ENCODE data around the gene AIP.
A peak's percentile ranks its signal among the peaks of the same experiment; 100 is the strongest.
"Not testable (repeated sequence)": the region's sequence is repeated elsewhere in the genome, so short reads cannot be mapped to it uniquely, and the experiment has no call there.

AIP gene

DNA sequence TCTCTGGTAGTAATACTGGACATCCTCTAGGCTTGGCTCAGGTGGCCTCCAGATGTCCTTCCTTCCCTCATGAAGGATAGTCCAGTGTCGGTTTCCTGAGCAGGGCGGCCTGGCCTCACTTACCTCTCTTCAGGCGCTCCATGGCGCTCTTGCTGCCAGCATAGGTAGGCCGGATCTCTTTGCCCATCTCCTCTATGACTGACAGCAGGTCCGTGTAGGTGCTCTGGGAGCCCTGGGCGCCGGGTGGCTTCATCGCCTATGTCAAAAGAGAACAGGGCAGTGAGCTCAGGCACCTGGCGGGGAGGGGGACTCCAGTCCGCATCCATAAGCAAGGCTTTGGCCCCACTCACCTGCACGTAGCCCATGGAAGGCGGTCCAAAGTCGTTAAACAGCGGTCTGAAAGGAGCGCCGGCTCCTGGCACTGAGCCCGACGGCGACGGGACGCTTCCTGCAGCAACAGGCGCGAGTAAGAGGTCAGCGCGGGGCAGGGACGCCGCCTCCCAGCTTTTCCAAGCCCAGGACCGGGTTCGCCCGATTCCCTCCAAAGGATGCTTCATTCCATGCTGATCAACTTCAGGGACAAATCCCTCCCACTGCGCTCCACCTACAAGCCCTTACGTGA is 24.5 kb downstream of the AIP start:
- DNase-seq (ENCODE audit: low read depth): no peak

- peak; percentile 98 for DNase-seq (ENCODE audit: low read depth)
Observed at GRCh38 chr11:67507864-67508485, 25.1 kb downstream of the AIP start, which contains the start of gene CDK2AP2. Gene CDK2AP2 (minus strand): TSS chr11:67508162. CDS start chr11:67508082, 80 bp downstream.

GRCh38 chr11:67508486-67509121 is 25.8 kb downstream of the AIP start:
- peak; percentile 93 for DNase-seq (ENCODE audit: low read depth)

DNA sequence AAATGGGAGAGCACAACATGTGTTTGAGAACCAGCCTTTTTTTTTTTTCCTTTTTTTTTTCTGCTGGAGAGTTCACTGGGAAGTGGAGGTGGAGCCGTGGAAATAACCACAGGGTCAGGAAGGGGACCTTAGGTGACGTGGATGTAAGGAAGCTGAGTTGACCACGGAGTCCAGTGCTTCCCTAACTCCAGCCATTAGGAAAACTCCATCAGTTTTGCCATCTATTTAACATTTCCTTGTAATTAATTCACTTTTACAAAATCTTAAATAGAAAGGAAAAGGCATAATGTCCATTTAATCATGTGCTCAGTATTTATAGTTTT is 27.2 kb downstream of the AIP start:
- DNase-seq (ENCODE audit: low read depth): no peak

DNA sequence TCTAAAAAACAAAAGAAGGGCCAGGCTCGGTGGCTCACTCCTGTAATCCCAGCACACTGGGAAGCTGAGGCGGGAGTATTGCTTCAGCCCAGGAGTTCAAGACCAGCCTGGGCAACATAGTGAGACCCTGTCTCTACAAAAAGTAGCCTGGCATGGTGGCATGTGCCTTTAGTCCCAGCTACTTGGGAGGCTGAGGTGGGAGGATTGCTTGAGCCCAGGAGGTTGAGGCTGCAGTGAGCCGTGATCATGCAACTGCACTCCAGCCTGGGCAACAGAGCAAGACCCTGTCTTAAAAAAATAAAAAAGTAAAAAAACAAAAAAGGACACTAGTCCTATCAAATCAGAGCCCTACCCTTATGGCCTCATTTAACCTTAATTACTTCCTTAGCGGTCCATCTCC is 28.7 kb downstream of the AIP start:
- DNase-seq (ENCODE audit: low read depth): not testable (repeated sequence)

GRCh38 chr11:67514116-67514515 is 31.3 kb downstream of the AIP start:
- DNase-seq (ENCODE audit: low read depth): no peak

- no peak for DNase-seq (ENCODE audit: low read depth)
Observed at GRCh38 chr11:67516806-67517205, 34.0 kb downstream of the AIP start.

- DNase-seq (ENCODE audit: low read depth): no peak
Observed at GRCh38 chr11:67517784-67518552, 35.1 kb downstream of the AIP start.

DNA sequence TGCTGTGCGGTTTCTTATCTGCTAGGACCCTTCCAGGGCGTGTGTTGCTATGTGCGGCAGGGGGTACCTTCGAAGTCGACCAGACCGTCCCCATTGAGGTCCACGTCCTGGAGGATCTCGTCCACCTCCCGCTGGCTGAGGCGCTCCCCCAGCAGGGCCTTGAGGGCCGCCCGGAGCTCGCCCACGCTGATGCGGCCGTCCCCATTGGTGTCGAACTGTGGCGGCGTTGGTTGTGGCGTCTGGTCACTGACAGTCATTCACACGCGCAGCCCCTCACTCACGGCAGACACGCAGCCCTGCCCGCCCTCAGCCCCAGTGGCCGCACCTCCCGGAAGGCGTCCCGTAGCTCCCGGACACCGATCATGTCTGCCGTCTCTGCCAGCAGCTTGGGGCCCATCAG is 36.9 kb downstream of the AIP start:
- DNase-seq (ENCODE audit: low read depth): no peak

DNA sequence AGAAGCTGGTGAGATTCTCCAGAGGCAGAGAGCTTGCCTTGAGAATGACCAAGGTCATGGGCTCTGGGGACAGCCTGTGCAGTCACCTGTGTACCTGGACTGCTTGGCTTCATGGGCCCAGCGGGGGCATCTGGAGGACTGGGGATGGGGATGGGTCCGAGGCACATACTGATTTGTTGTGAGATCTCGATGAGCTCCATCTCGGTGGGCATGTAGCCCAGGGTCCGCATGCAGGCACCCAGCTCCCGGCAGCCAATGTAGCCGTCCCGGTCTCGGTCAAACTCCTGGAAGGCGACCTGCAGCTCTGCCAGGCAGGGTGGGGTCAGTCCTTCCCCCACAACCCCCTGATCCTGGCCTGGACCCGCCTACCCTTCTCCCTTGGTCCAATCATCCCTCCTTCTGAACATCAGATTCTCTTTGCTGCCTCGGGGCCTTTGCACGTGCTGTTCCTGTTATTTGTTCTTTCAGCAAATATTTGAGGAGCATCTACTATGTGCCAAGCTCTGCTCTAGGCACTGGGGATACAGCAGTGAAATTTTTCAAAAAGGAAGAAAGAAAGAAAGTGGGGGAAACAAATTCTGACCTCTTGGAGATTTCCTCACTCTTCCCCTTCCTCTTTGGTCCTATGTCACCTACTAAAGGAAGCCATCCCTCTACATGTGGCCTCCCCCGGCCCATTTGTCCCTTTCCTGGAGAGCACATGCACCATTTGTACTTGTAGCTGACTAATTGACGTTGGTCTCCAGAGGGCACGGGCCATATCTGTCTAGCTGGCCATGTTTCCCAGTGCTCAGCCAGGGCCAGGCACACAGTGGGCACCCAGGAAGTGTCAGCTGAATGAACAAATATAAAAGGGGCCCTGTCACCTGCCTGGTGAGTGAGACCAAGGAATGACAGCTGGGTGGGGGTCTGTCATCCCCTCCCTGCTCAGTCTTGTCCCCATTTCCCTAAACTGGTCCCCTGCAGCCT is 38.3 kb downstream of the AIP start:
- DNase-seq (ENCODE audit: low read depth): no peak

- no peak for DNase-seq (ENCODE audit: low read depth)
Observed at GRCh38 chr11:67521924-67522323, 39.1 kb downstream of the AIP start.

DNA sequence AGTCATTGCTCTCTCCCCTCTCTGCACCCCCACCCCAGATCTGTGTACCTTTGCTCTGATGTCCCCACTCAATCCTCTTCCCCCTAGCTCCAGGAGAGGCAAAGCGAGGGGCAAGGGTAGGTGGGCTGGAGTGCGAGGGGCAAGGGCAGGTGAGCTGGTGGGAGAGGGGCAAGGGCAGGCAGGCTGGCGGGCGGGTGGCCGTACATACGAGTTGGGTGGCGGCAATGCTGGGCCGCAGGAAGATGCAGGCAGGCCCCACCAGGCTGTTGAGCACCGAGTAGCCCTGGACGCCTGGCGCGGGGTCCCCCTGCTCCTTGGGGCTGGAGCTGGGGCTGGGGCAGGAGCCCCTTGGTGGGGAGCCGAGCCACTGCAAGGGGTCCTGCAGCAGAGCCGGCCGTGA is 39.5 kb downstream of the AIP start:
- no peak for DNase-seq (ENCODE audit: low read depth)

GRCh38 chr11:67522844-67523555 is 40.2 kb downstream of the AIP start, which contains the start of gene CABP2:
Gene CABP2 (minus strand): TSS chr11:67523446. CDS start chr11:67523326, 120 bp downstream.
- DNase-seq (ENCODE audit: low read depth): no peak

GRCh38 chr11:67523556-67524479 is 41.0 kb downstream of the AIP start:
- no peak for DNase-seq (ENCODE audit: low read depth)

DNA sequence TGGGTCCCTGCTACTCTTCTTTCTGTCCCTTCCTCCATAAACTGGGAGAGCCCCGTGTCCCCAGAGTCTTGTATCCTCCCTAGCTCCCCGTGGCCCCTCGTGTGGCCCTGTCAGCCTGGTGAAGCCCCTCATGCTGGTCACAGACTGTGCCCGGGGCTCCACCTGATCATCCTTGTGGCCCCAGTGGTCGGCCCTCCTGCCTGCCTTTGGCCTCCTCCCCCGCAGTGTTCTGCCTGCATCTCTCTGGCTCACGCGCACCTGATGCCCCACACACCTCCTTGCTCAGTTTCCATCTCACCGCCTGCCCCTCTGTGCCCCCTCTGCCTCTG is 41.6 kb downstream of the AIP start:
- no peak for DNase-seq (ENCODE audit: low read depth)

GRCh38 chr11:67525275-67525976 is 42.6 kb downstream of the AIP start:
- DNase-seq (ENCODE audit: low read depth): no peak

DNA sequence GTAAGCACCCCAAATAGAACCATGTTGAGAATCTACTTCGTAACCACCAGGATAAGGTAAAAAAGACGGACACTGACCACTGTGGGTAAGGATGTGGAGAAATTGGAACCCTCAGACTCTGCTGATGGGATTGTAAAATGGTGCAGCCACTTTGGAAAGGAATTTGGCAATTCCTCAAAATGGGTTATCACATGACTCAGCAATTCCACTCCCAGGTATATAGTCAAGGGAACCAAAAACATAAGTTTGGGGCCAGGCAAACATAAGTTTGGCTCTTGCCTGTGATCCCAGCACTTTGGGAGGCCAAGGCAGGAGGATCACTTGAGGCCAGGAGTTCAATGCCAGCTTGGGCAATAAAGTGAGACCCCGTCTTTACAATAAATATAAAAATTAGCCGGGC is 45.5 kb downstream of the AIP start:
- no peak for DNase-seq (ENCODE audit: low read depth)

- no peak for DNase-seq (ENCODE audit: low read depth)
Observed at GRCh38 chr11:67530282-67530592, 47.4 kb downstream of the AIP start.

- no peak for DNase-seq (ENCODE audit: low read depth)
Observed at GRCh38 chr11:67532889-67533288, 50.1 kb downstream of the AIP start.
